Esophagus muscularis mucosa (tissue), 4 donors: Measurements from ENCODE around the gene PIM3. TPM values are rescaled to one million over a fixed set of nuclear protein-coding genes. Genes with fewer than 3 reads are reported as not detected.

Experiments
- DNase-seq: peaks from one replicate; pipeline ENCODE4 v3.0.0-alpha.2; 2017; ENCODE audit errors: extremely low spot score
- H3K27ac ChIP-seq, 4 donors: fragments of 200-600 bp; sonication (generic); replicated peaks in 1 of 4; 1 replicate in 3 of 4; 2 replicates in 1 of 4; pipeline ENCODE4 v1.5.1; 2016 to 2019; ENCODE audit warnings: mild to moderate bottlenecking in 1 of 4
- H3K27me3 ChIP-seq, 4 donors: fragments of 200-600 bp; sonication (generic); one replicate each; pipeline versions ENCODE4 v1.5.1 to v1.6.0; 2016 to 2019
- H3K36me3 ChIP-seq, 4 donors: fragments of 200-600 bp; sonication (generic); one replicate each; pipeline ENCODE4 v1.5.1; 2016 to 2019
- H3K4me1 ChIP-seq, 4 donors: fragments of 200-600 bp; sonication (generic); one replicate each; pipeline ENCODE4 v1.5.1; 2016 to 2019
- H3K4me3 ChIP-seq, 4 donors: fragments of 200-600 bp; sonication (generic); 1 replicate in 2 of 4; 2 replicates in 2 of 4; pipeline ENCODE4 v1.5.1; 2016 to 2019; ENCODE audit warnings: mild to moderate bottlenecking in 4 of 4, moderate library complexity in 1 of 4
- H3K9me3 ChIP-seq, 4 donors: fragments of 200-600 bp; sonication (generic); 1 replicate in 3 of 4; 2 replicates in 1 of 4; pipeline ENCODE4 v1.5.1; 2016 to 2019
- CTCF ChIP-seq, 3 experiments: fragments of 200-600 bp in 2 of 3; fragments of 450-650 bp in 1 of 3; sonication (generic) in 2 of 3; IDR thresholded peaks; one replicate each; pipeline ENCODE4 v1.5.1; 2017 to 2019; ENCODE audit warnings: antibody characterized with exemption in 3 of 3, mild to moderate bottlenecking in 2 of 3, moderate library complexity in 1 of 3
- EP300 ChIP-seq: sonication (generic); formaldehyde crosslinking; IDR thresholded peaks from one replicate; pipeline ENCODE4 v1.6.1; 2017; ENCODE audit warnings: antibody characterized with exemption
- POLR2A ChIP-seq: fragments of 450-650 bp; IDR thresholded peaks from one replicate; pipeline ENCODE4 v1.6.1; 2017; ENCODE audit warnings: antibody characterized with exemption, moderate library complexity, mild to moderate bottlenecking, low read depth
- POLR2AphosphoS5 ChIP-seq, 2 donors: sonication (generic); formaldehyde crosslinking; IDR thresholded peaks; one replicate each; pipeline ENCODE4 v1.6.1; 2017; ENCODE audit warnings: antibody characterized with exemption in 2 of 2
- WGBS: methylation state at CpG from one replicate; pipeline ENCODE4 v1.1.5; 2018; 5-methylcytosine and 5-hydroxymethylcytosine counted together
- intact Hi-C: fragments of 100-400 bp; cut with DNase I; formaldehyde crosslinking; loops from one replicate; pipeline ENCODE4 v1.15.1; 2023
- total RNA-seq, 4 donors: library from RNA; depleted of rRNA; stranded (reverse); fragments of >200 nt; gene quantifications; one replicate each; pipeline versions ENCODE4 v1.1.0 to v1.2.1, GENCODE V29; 2016

PIM3 gene
- total RNA-seq, 4 donors from 2014 or later: 36.1 to 106 (median 56.5) TPM

GRCh38 chr22:50009765-50010675 lies 49.4 kb downstream of the PIM3 start:
- peaks cover 4 to 62% (median 51%) of the 10 kb centered on the region in 4 donors for H3K27me3 ChIP-seq
- H3K4me3 ChIP-seq: peak overlapping the region in 1 of 4 donors; percentile 18
- H3K36me3 ChIP-seq: no peaks in the 10 kb centered on the region
- DNase-seq: no peak
- H3K27ac ChIP-seq: no peak overlapping the region
- peaks cover 6 to 27% (median 19%) of the 10 kb centered on the region in 4 donors for H3K4me1 ChIP-seq
- WGBS: 91% methylated on average over 15 of the region's 46 CpGs
- intact Hi-C loops: no loop called here
- no peaks in the 10 kb centered on the region for H3K9me3 ChIP-seq
- TF ChIP-seq POLR2A: no peak
- no peak for TF ChIP-seq EP300
- TF ChIP-seq POLR2AphosphoS5 (IDR thresholded peaks at IDR 0.05): no peak
- no peak for TF ChIP-seq CTCF (IDR thresholded peaks at IDR 0.05)

DNA sequence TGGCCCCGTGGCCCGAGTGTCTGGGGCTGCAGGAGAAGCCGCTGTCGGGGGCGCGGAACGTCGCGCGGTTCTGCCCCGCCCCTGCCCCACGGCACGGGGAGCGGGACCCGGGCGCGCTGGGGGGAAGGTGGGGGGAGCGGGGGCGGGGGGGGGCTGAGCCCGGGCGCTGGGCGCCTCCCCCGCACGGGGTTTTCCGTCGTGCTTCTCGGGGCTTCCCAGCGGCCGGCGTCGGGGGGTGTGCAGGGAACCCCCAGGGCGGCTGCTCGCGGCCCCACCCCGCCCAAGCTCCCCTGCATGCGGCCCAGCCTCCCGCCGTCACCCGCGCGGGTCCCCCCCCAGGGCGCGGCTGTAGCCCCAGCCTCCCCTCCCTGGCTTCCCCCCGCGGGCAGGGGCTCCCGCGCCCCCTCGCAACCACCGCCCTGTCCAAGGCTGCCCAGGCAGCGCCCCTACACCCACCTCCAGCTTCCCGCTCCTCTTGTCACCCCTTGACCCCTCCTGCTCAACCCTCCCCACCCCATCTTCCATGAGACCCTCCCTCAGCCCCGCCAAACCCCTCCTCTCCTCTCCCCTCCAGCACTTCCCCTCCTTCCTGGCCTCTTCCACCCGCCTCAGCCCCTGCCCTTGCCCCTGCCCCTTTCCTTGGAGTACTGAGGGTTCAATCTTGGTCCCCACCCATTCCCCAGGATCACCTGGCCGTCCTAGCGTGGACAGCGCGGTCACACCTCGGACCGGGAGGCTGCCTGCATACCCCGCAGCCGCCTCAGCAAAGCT lies 50.3 kb downstream of the PIM3 start:
- WGBS: 6% methylated on average over 16 of the region's 61 CpGs
- no peak for DNase-seq
- intact Hi-C loops: no loop called here
- no peaks in the 10 kb centered on the region for H3K9me3 ChIP-seq
- H3K36me3 ChIP-seq: no peaks in the 10 kb centered on the region
- peaks cover 7 to 32% (median 22%) of the 10 kb centered on the region in 4 donors for H3K4me1 ChIP-seq
- peaks cover 4 to 70% (median 59%) of the 10 kb centered on the region in 4 donors for H3K27me3 ChIP-seq
- H3K27ac ChIP-seq: no peak overlapping the region
- H3K4me3 ChIP-seq: peak overlapping the region in 1 of 4 donors; percentile 18
- TF ChIP-seq CTCF (IDR thresholded peaks at IDR 0.05) (no peak), POLR2A (no peak), EP300 (no peak), POLR2AphosphoS5 (IDR thresholded peaks at IDR 0.05) (no peak)

DNA sequence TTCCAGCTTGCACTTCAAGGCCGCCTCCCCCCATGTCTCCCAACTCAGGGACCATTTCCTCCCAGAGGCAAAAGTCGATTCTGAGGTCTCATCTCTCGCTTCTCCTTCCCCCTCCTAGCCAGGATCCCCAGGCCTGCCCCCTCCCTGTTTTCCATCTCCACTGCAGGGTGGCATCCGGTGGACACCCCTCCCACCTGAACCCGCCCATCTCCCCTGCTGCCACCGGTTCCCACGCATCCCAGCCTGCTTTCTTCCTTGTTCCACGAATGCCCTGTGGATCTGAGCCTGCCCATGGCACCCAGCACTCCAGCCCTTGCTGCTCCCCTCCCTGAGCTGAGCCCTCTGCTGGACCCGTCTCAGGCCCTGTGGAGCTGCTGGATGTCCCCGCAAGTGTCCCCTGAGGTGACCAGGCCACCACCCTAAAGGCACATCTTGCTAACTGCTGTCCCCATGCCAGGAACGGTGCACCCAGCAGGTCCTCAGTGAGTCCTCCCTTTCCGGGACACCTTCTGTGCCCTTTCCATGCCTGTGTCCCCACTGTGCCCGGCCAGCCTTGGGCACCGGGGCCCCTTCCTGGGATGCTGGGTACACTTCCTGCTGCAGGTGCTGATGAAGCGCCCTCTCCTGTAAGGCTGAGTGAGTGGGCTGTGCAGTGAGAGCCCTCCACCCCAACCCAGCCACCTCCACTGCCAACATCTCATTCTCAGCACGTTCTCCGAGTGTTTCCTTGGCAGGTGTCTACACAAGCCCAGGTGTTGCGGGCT lies 51.1 kb downstream of the PIM3 start:
- intact Hi-C loops: no loop called here
- Histone ChIP-seq H3K27me3 (peaks cover 4 to 78% (median 66%) of the 10 kb centered on the region in 4 donors), H3K4me3 (no peak overlapping the region), H3K36me3 (no peaks in the 10 kb centered on the region), H3K27ac (no peak overlapping the region), H3K9me3 (no peaks in the 10 kb centered on the region), H3K4me1 (peaks cover 7 to 32% (median 22%) of the 10 kb centered on the region in 4 donors)
- no peak for DNase-seq
- 57% methylated on average over 17 of the region's 18 CpGs for WGBS
- TF ChIP-seq EP300 (no peak), POLR2A (no peak), POLR2AphosphoS5 (IDR thresholded peaks at IDR 0.05) (no peak), CTCF (IDR thresholded peaks at IDR 0.05) (no peak)

GRCh38 chr22:50012211-50013181 lies 51.9 kb downstream of the PIM3 start, which contains the start of gene IL17REL:
IL17REL (minus strand) TSS chr22:50012765; CDS start chr22:50012646, 119 bp downstream.
- no peak for DNase-seq
- H3K4me3 ChIP-seq: no peak within 1 kb of the TSS
- intact Hi-C loops: no loop called here
- H3K27me3 ChIP-seq: peaks cover 4 to 87% (median 70%) of the 10 kb centered on the region in 4 donors
- no peak within 1 kb of the TSS for H3K27ac ChIP-seq
- no peak for TF ChIP-seq POLR2A
- no peak for TF ChIP-seq EP300
- no peak for TF ChIP-seq POLR2AphosphoS5 (IDR thresholded peaks at IDR 0.05)
- no peak for TF ChIP-seq CTCF (IDR thresholded peaks at IDR 0.05)
- H3K4me1 ChIP-seq: peaks cover 7 to 32% (median 22%) of the 10 kb centered on the region in 4 donors
- H3K9me3 ChIP-seq: no peaks in the 10 kb centered on the region
- no peaks in the 10 kb centered on the region for H3K36me3 ChIP-seq
- WGBS: 54% methylated on average over 14 of the region's 29 CpGs
